GM23338 (cell line): ENCODE measurements around the gene MIS12. TPM values are rescaled to one million over a fixed set of nuclear protein-coding genes. Genes with fewer than 3 reads are reported as not detected.

ENCODE experiments used
- ATAC-seq: fragments of 200-7000 bp; cut with Tn5 transposase; 3 replicates; pipeline ENCODE4 v1.9.1; 2020
- DNase-seq: peaks from one replicate; pipeline ENCODE4 v3.0.0-alpha.2; 2015; ENCODE audit warnings: low spot score
- H2AFZ ChIP-seq: fragments of 200-600 bp; sonication (generic); 2 replicates; pipeline ENCODE4 v1.8.0; 2016; ENCODE audit warnings: antibody characterized with exemption, mild to moderate bottlenecking, moderate library complexity
- H3F3A ChIP-seq: fragments of 200-600 bp; sonication (generic); replicated peaks from 2 replicates; pipeline ENCODE4 v1.8.0; 2017; ENCODE audit warnings: antibody characterized with exemption, mixed run types, low read depth
- H3K27ac ChIP-seq: fragments of 200-600 bp; sonication (generic); 2 replicates; pipeline ENCODE4 v1.6.1; 2016; ENCODE audit warnings: low read depth
- H3K27me3 ChIP-seq: fragments of 200-600 bp; sonication (generic); 2 replicates; pipeline ENCODE4 v1.8.0; 2016; ENCODE audit warnings: mild to moderate bottlenecking, mixed run types, moderate library complexity; ENCODE audit not compliant: insufficient read depth
- H3K36me3 ChIP-seq: fragments of 200-600 bp; sonication (generic); 2 replicates; pipeline ENCODE4 v1.8.0; 2016; ENCODE audit warnings: mild to moderate bottlenecking; ENCODE audit not compliant: insufficient read depth
- H3K4me1 ChIP-seq: fragments of 200-600 bp; sonication (generic); 2 replicates; pipeline ENCODE4 v1.8.0; 2016; ENCODE audit warnings: mild to moderate bottlenecking, moderate library complexity; ENCODE audit not compliant: insufficient read depth
- H3K4me2 ChIP-seq: fragments of 200-600 bp; sonication (generic); 2 replicates; pipeline ENCODE4 v1.7.1; 2017; ENCODE audit warnings: mixed run types
- H3K4me3 ChIP-seq: fragments of 200-600 bp; sonication (generic); 2 replicates; pipeline ENCODE4 v1.6.1; 2016; ENCODE audit warnings: mixed run types
- H3K79me2 ChIP-seq: fragments of 200-600 bp; sonication (generic); replicated peaks from 2 replicates; pipeline ENCODE4 v1.8.0; 2017; ENCODE audit warnings: mild to moderate bottlenecking; ENCODE audit not compliant: insufficient read depth
- H3K9me2 ChIP-seq: fragments of 200-600 bp; sonication (generic); 2 replicates; pipeline ENCODE4 v1.8.0; 2017; ENCODE audit not compliant: insufficient read depth
- H4K20me1 ChIP-seq: fragments of 200-600 bp; sonication (generic); replicated peaks from 2 replicates; pipeline ENCODE4 v1.8.0; 2017; ENCODE audit warnings: mild to moderate bottlenecking; ENCODE audit not compliant: insufficient read depth
- H3K27ac Mint-ChIP-seq: 2 replicates; pipeline ENCODE4 v1.8.0; 2020; ENCODE audit warnings: inconsistent platforms, mild to moderate bottlenecking, moderate library complexity, mixed read lengths
- H3K27me3 Mint-ChIP-seq: 3 replicates; pipeline ENCODE4 v1.8.0; 2022; ENCODE audit warnings: low read depth, mild to moderate bottlenecking, moderate library complexity, mixed read lengths, inconsistent platforms; ENCODE audit not compliant: insufficient read depth, poor library complexity
- H3K36me3 Mint-ChIP-seq: 3 replicates; pipeline ENCODE4 v1.8.0; 2021; ENCODE audit warnings: low read depth, mild to moderate bottlenecking, inconsistent platforms, moderate library complexity, mixed read lengths
- H3K4me1 Mint-ChIP-seq: 3 replicates; pipeline ENCODE4 v1.8.0; 2020; ENCODE audit warnings: mild to moderate bottlenecking, inconsistent platforms, mixed read lengths
- H3K4me3 Mint-ChIP-seq: 3 replicates; pipeline ENCODE4 v1.8.0; 2021; ENCODE audit warnings: moderate library complexity, mild to moderate bottlenecking, inconsistent platforms, mixed read lengths
- H3K9me3 Mint-ChIP-seq: 3 replicates; pipeline ENCODE4 v1.8.0; 2020; ENCODE audit warnings: moderate library complexity, mild to moderate bottlenecking, inconsistent platforms, mixed read lengths
- CREB1 ChIP-seq: fragments of 250-450 bp; sonication (Bioruptor Pico); IDR thresholded peaks from 2 replicates; pipeline ENCODE4 v1.5.0; 2020; ENCODE audit warnings: low read depth, mild to moderate bottlenecking, moderate library complexity
- EZH2 ChIP-seq: fragments of 200-600 bp; sonication (generic); IDR thresholded peaks from one replicate; pipeline ENCODE4 v1.8.0; 2017; ENCODE audit warnings: antibody characterized with exemption, mild to moderate bottlenecking, low read depth; ENCODE audit not compliant: unreplicated experiment
- EZH2phosphoT487 ChIP-seq: fragments of 200-600 bp; sonication (generic); IDR thresholded peaks from one replicate; pipeline ENCODE4 v1.8.1; 2018; ENCODE audit warnings: antibody characterized with exemption; ENCODE audit not compliant: unreplicated experiment
- JUNB ChIP-seq: IDR thresholded peaks from one replicate; pipeline ENCODE4 v1.6.1; 2016; ENCODE audit warnings: antibody characterized with exemption; ENCODE audit not compliant: unreplicated experiment
- NANOG ChIP-seq: IDR thresholded peaks from 2 replicates; pipeline ENCODE4 v1.6.1; 2016; ENCODE audit warnings: antibody characterized with exemption, borderline replicate concordance
- POLR2AphosphoS5 ChIP-seq: IDR thresholded peaks from 2 replicates; pipeline ENCODE4 v1.6.1; 2016; ENCODE audit warnings: antibody characterized with exemption, low read depth
- STAT1 ChIP-seq: IDR thresholded peaks from one replicate; pipeline ENCODE4 v1.6.1; 2016; ENCODE audit warnings: antibody characterized with exemption; ENCODE audit not compliant: unreplicated experiment
- ZNF114 ChIP-seq: fragments of 250-450 bp; sonication (Bioruptor Pico); IDR thresholded peaks from 2 replicates; pipeline ENCODE4 v1.5.0; 2020; ENCODE audit warnings: mild to moderate bottlenecking, moderate library complexity
- ZNF331 ChIP-seq: fragments of 250-450 bp; sonication (Bioruptor Pico); IDR thresholded peaks from 2 replicates; pipeline ENCODE4 v1.5.0; 2020; ENCODE audit warnings: low read depth, mild to moderate bottlenecking, moderate library complexity
- polyA plus RNA-seq: library from polyadenylated mRNA; unstranded; fragments of >200 nt; fragmentation: Nextera tagmentation; extraction: Ambion mirVana; gene quantifications from 2 replicates; pipeline ENCODE4 v1.2.1, GENCODE V29; 2016
- total RNA-seq: library from RNA; depleted of rRNA; stranded (reverse); fragments of >200 nt; shearing (Covaris generic); gene quantifications from 2 replicates; pipeline ENCODE4 v1.2.3, GENCODE V29; 2014
- TF ChIP-seq, protein P1 (sequence below): fragments of 250-450 bp; sonication (Bioruptor Pico); IDR thresholded peaks from 2 replicates; pipeline ENCODE4 v1.5.0; 2020; ENCODE audit warnings: mild to moderate bottlenecking, moderate library complexity
- TF ChIP-seq, protein P2 (sequence below), 2 experiments: fragments of 200-600 bp in 1 of 2; sonication (generic) in 1 of 2; conservative IDR thresholded peaks; 2 replicates each; pipeline versions ENCODE4 v1.5.1 to v1.6.1; 2016 to 2017; ENCODE audit warnings: antibody characterized with exemption in 2 of 2, low read depth in 2 of 2, mild to moderate bottlenecking in 2 of 2, moderate library complexity in 1 of 2

MIS12 gene
- total and polyA plus RNA-seq, 2 experiments from 2014 or later, result 14.0 to 22.8 TPM

DNA sequence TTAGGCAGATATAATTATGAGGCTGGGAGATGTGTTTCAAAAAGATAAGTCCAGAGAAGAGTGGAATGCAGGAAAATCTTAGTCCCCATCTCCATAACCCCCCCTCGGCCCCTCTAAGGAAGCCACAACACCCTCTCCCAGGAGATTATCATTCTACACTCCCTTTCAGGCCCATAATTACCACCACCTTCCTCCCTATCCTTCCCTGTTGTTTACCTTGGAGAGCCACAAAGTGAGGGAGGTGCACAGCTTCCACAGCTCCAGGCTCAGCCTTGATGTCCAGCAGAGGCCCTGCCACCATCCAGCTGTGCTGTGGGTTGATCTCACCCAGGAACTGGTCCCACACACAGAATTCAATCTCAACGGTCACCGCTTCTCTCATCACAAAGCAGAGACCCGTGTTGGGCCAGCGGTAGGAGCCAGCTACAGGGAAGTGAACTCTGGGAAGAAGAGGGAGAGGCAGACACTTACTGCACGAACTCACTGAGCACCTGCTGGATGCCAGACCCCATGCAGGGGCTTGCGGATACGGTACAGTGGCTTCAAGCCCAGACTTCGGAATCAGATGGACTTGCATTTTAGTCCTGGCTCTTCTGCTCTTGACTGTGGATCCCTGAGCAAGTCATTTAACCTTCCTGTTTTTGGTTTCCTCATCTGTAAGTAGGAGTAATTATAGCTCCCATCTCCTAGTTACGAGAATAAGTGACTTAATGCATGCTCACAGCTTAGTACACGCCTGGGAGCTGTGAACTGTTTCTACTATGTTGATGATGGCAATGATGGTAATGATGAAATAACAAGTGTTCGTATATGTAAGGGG is 44.1 kb downstream of the MIS12 start (continued):
- TF ChIP-seq, protein P1, sequence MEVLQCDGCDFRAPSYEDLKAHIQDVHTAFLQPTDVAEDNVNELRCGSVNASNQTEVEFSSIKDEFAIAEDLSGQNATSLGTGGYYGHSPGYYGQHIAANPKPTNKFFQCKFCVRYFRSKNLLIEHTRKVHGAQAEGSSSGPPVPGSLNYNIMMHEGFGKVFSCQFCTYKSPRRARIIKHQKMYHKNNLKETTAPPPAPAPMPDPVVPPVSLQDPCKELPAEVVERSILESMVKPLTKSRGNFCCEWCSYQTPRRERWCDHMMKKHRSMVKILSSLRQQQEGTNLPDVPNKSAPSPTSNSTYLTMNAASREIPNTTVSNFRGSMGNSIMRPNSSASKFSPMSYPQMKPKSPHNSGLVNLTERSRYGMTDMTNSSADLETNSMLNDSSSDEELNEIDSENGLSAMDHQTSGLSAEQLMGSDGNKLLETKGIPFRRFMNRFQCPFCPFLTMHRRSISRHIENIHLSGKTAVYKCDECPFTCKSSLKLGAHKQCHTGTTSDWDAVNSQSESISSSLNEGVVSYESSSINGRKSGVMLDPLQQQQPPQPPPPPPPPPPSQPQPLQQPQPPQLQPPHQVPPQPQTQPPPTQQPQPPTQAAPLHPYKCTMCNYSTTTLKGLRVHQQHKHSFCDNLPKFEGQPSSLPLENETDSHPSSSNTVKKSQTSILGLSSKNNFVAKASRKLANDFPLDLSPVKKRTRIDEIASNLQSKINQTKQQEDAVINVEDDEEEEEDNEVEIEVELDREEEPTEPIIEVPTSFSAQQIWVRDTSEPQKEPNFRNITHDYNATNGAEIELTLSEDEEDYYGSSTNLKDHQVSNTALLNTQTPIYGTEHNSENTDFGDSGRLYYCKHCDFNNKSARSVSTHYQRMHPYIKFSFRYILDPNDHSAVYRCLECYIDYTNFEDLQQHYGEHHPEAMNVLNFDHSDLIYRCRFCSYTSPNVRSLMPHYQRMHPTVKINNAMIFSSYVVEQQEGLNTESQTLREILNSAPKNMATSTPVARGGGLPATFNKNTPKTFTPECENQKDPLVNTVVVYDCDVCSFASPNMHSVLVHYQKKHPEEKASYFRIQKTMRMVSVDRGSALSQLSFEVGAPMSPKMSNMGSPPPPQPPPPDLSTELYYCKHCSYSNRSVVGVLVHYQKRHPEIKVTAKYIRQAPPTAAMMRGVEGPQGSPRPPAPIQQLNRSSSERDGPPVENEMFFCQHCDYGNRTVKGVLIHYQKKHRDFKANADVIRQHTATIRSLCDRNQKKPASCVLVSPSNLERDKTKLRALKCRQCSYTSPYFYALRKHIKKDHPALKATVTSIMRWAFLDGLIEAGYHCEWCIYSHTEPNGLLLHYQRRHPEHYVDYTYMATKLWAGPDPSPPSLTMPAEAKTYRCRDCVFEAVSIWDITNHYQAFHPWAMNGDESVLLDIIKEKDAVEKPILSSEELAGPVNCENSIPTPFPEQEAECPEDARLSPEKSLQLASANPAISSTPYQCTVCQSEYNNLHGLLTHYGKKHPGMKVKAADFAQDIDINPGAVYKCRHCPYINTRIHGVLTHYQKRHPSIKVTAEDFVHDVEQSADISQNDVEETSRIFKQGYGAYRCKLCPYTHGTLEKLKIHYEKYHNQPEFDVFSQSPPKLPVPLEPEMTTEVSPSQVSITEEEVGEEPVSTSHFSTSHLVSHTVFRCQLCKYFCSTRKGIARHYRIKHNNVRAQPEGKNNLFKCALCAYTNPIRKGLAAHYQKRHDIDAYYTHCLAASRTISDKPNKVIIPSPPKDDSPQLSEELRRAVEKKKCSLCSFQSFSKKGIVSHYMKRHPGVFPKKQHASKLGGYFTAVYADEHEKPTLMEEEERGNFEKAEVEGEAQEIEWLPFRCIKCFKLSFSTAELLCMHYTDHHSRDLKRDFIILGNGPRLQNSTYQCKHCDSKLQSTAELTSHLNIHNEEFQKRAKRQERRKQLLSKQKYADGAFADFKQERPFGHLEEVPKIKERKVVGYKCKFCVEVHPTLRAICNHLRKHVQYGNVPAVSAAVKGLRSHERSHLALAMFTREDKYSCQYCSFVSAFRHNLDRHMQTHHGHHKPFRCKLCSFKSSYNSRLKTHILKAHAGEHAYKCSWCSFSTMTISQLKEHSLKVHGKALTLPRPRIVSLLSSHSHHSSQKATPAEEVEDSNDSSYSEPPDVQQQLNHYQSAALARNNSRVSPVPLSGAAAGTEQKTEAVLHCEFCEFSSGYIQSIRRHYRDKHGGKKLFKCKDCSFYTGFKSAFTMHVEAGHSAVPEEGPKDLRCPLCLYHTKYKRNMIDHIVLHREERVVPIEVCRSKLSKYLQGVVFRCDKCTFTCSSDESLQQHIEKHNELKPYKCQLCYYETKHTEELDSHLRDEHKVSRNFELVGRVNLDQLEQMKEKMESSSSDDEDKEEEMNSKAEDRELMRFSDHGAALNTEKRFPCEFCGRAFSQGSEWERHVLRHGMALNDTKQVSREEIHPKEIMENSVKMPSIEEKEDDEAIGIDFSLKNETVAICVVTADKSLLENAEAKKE (CRISPR knock-in tag), result no peak
- TF ChIP-seq ZNF331 (CRISPR knock-in tag) (no peak), JUNB (no peak), CREB1 (CRISPR knock-in tag) (no peak), EZH2phosphoT487 (no peak), ZNF114 (CRISPR knock-in tag) (no peak), NANOG (no peak), STAT1 (no peak), POLR2AphosphoS5 (no peak)

DNA sequence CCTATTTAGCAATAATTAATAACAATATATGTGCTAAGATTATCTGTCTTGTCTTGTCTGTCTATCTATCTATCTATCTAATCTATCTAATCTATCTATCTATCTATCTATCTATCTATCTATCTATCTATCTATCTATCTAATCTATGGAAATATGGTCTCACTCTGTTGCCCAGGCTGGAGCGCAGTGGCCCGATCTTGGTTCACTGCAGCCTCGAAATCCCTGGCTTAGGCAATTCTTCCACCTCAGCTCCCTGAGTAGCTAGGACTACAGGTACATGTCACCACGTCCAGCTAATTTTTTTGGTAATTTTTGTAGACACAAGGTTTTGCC is 44.7 kb downstream of the MIS12 start:
- DNase-seq, result no peak
- Histone ChIP-seq H3K9me2 (no peaks in the 10 kb centered on the region), H3K79me2 (no peaks in the 10 kb centered on the region), H3K4me1 (no peaks in the 10 kb centered on the region), H3K4me2 (no peak overlapping the region), H2AFZ (no peak overlapping the region), H3K27ac (no peak overlapping the region), H3K36me3 (no peaks in the 10 kb centered on the region), H3F3A (no peaks in the 10 kb centered on the region), H3K4me3 (no peak overlapping the region), H3K27me3 (no peaks in the 10 kb centered on the region), H4K20me1 (no peaks in the 10 kb centered on the region)
- H3K27me3 Mint-ChIP-seq, result peaks cover 2% of the 10 kb centered on the region
- H3K27ac Mint-ChIP-seq, result no peak overlapping the region
- H3K4me1 Mint-ChIP-seq, result no peaks in the 10 kb centered on the region; the same call in 2 of the 3 replicates
- H3K36me3 Mint-ChIP-seq, result no peaks in the 10 kb centered on the region
- no peak for ATAC-seq
- H3K9me3 Mint-ChIP-seq, result no peaks in the 10 kb centered on the region
- H3K4me3 Mint-ChIP-seq, result no peak overlapping the region
- no peak for TF ChIP-seq CREB1 (CRISPR knock-in tag)
- no peak for TF ChIP-seq JUNB
- TF ChIP-seq ZNF114 (CRISPR knock-in tag), result no peak
- no peak for TF ChIP-seq STAT1
- no peak for TF ChIP-seq EZH2
- TF ChIP-seq, protein P2, sequence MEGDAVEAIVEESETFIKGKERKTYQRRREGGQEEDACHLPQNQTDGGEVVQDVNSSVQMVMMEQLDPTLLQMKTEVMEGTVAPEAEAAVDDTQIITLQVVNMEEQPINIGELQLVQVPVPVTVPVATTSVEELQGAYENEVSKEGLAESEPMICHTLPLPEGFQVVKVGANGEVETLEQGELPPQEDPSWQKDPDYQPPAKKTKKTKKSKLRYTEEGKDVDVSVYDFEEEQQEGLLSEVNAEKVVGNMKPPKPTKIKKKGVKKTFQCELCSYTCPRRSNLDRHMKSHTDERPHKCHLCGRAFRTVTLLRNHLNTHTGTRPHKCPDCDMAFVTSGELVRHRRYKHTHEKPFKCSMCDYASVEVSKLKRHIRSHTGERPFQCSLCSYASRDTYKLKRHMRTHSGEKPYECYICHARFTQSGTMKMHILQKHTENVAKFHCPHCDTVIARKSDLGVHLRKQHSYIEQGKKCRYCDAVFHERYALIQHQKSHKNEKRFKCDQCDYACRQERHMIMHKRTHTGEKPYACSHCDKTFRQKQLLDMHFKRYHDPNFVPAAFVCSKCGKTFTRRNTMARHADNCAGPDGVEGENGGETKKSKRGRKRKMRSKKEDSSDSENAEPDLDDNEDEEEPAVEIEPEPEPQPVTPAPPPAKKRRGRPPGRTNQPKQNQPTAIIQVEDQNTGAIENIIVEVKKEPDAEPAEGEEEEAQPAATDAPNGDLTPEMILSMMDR (conservative IDR thresholded peaks at IDR 0.05; ENCODE audit: low read depth in 2 of 2), result no peak
